Neural cell (in vitro differentiated cells): ENCODE results near the gene AGAP2. TPM values are rescaled to one million over a fixed set of nuclear protein-coding genes. Genes with fewer than 3 reads are reported as not detected.

ENCODE experiments used
- H2AFZ ChIP-seq: fragments of 200-600, 300-800 bp; sonication (generic), shearing (Covaris generic); 2 replicates; pipeline ENCODE4 v1.6.0; 2014; ENCODE audit warnings: low read depth, mild to moderate bottlenecking, antibody characterized with exemption, low read length, moderate library complexity
- H3F3A ChIP-seq: fragments of 200-600 bp; shearing (Covaris generic); 2 replicates; pipeline ENCODE4 v1.6.1; 2016; ENCODE audit warnings: mild to moderate bottlenecking, moderate library complexity, mixed read lengths, antibody characterized with exemption, low read length; ENCODE audit not compliant: insufficient read depth, poor library complexity, severe bottlenecking
- H3K27ac ChIP-seq: fragments of 200-600, 300-800 bp; sonication (generic), shearing (Covaris generic); 2 replicates; pipeline ENCODE4 v1.5.1; 2014; ENCODE audit warnings: mild to moderate bottlenecking, low read length, moderate library complexity
- H3K27me3 ChIP-seq: fragments of 300-800, 200-600 bp; sonication (generic), shearing (Covaris generic); 2 replicates; pipeline ENCODE4 v1.6.0; 2014; ENCODE audit warnings: mild to moderate bottlenecking, low read depth, low read length, moderate library complexity; ENCODE audit not compliant: insufficient read depth
- H3K36me3 ChIP-seq: fragments of 300-800, 200-600 bp; sonication (generic), shearing (Covaris generic); 2 replicates; pipeline ENCODE4 v1.5.1; 2014; ENCODE audit warnings: mild to moderate bottlenecking, antibody characterized with exemption, low read length, moderate library complexity; ENCODE audit not compliant: insufficient read depth
- H3K4me2 ChIP-seq: fragments of 300-800, 200-600 bp; sonication (generic), shearing (Covaris generic); 2 replicates; pipeline ENCODE4 v1.6.0; 2014; ENCODE audit warnings: mild to moderate bottlenecking, low read length
- H3K4me3 ChIP-seq: fragments of 300-800, 200-600 bp; sonication (generic), shearing (Covaris generic); 2 replicates; pipeline ENCODE4 v1.5.1; 2014; ENCODE audit warnings: mild to moderate bottlenecking, low read length, moderate library complexity
- H3K79me2 ChIP-seq: fragments of 200-600 bp; shearing (Covaris generic); replicated peaks from 2 replicates; pipeline ENCODE4 v1.6.0; 2014; ENCODE audit warnings: mild to moderate bottlenecking, low read length, moderate library complexity; ENCODE audit not compliant: insufficient read depth
- H3K9ac ChIP-seq: fragments of 300-800, 200-600 bp; sonication (generic), shearing (Covaris generic); 2 replicates; pipeline ENCODE4 v1.6.1; 2016; ENCODE audit warnings: mild to moderate bottlenecking, low read length, mixed read lengths
- H3K9me2 ChIP-seq: fragments of 200-600 bp; shearing (Covaris generic); 2 replicates; pipeline ENCODE4 v1.6.1; 2016; ENCODE audit warnings: mild to moderate bottlenecking, low read length, mixed read lengths; ENCODE audit not compliant: insufficient read depth
- H3K9me3 ChIP-seq: fragments of 200-600, 300-800 bp; sonication (generic), shearing (Covaris generic); 2 replicates; pipeline ENCODE4 v1.6.1; 2016; ENCODE audit warnings: mild to moderate bottlenecking, mixed run types, low read length, moderate library complexity, mixed read lengths
- H4K20me1 ChIP-seq: fragments of 200-600 bp; shearing (Covaris generic); 2 replicates; pipeline ENCODE4 v1.6.1; 2016; ENCODE audit warnings: mild to moderate bottlenecking, mixed run types; ENCODE audit not compliant: insufficient read depth
- EP300 ChIP-seq: fragments of 450-650 bp; conservative IDR thresholded peaks from 2 replicates; pipeline ENCODE4 v1.6.1; 2014; ENCODE audit warnings: antibody characterized with exemption, mild to moderate bottlenecking, moderate library complexity; ENCODE audit not compliant: poor library complexity, severe bottlenecking
- EZH2 ChIP-seq: fragments of 200-600, 300-800 bp; shearing (Covaris generic), sonication (generic); IDR thresholded peaks from 2 replicates; pipeline ENCODE4 v1.6.1; 2014; ENCODE audit warnings: antibody characterized with exemption, low read length, borderline replicate concordance, mild to moderate bottlenecking; ENCODE audit not compliant: insufficient read depth, poor library complexity, severe bottlenecking
- MXI1 ChIP-seq: fragments of 450-650 bp; conservative IDR thresholded peaks from 2 replicates; pipeline ENCODE4 v1.6.1; 2014; ENCODE audit warnings: antibody characterized with exemption, mild to moderate bottlenecking; ENCODE audit not compliant: poor library complexity, severe bottlenecking
- POLR2AphosphoS5 ChIP-seq: IDR thresholded peaks from 2 replicates; pipeline ENCODE4 v1.6.1; 2012
- RAD21 ChIP-seq: fragments of 450-650 bp; conservative IDR thresholded peaks from 2 replicates; pipeline ENCODE4 v1.6.1; 2014; ENCODE audit warnings: antibody characterized with exemption, mild to moderate bottlenecking, moderate library complexity
- SMC3 ChIP-seq: fragments of 450-650 bp; conservative IDR thresholded peaks from 2 replicates; pipeline ENCODE4 v1.6.1; 2014; ENCODE audit warnings: antibody characterized with exemption, mild to moderate bottlenecking, moderate library complexity; ENCODE audit not compliant: poor library complexity
- TAF1 ChIP-seq: IDR thresholded peaks from 2 replicates; pipeline ENCODE4 v1.6.1; 2012; ENCODE audit warnings: low read depth
- polyA plus RNA-seq: library from polyadenylated mRNA; depleted of rRNA; stranded (reverse); fragments of >200 nt; gene quantifications from 2 replicates; pipeline ENCODE4 v1.2.3, GENCODE V29; 2014
- TF ChIP-seq, protein P1 (sequence below): fragments of 450-650 bp; IDR thresholded peaks from 2 replicates; pipeline ENCODE4 v1.5.1; 2014; ENCODE audit warnings: antibody characterized with exemption, mild to moderate bottlenecking, moderate library complexity; ENCODE audit not compliant: poor library complexity, severe bottlenecking
- TF ChIP-seq, protein P2 (sequence below): IDR thresholded peaks from 2 replicates; pipeline ENCODE4 v1.6.1; 2012; ENCODE audit warnings: borderline replicate concordance

The AGAP2 gene
- polyA plus RNA-seq, 1 donor from 2014 or later: 19.3 TPM

DNA sequence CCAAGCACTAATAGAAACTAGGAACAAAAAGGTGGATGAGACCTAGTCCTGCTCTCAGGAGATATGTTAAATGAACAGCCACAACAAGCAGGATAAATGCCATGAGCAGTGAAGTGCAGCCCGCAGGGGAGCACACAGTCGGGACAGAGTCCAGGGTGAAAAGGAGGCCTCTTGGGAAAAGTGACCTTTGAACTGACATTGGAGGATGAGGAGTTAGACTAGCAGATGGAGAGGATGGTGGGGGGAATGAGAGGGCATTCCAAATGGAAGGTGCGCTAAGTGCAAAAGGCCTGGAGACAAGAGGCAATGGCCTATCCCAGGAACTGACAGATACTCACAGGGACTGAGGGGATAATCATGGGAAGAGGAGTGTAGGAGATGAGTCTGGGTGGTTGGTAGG, 40.1 kb downstream of the AGAP2 start:
- Histone ChIP-seq H2AFZ (no peak overlapping the region), H3K79me2 (peaks cover 10% of the 10 kb centered on the region), H3F3A (peaks cover 1% of the 10 kb centered on the region), H3K4me3 (no peak overlapping the region), H3K27me3 (no peaks in the 10 kb centered on the region), H3K9me3 (no peaks in the 10 kb centered on the region), H3K9ac (no peak overlapping the region), H3K36me3 (peaks cover 7% of the 10 kb centered on the region), H3K4me2 (no peak overlapping the region), H4K20me1 (no peaks in the 10 kb centered on the region), H3K9me2 (no peaks in the 10 kb centered on the region), H3K27ac (no peak overlapping the region)
- TF ChIP-seq RAD21 (no peak), POLR2AphosphoS5 (no peak), MXI1 (no peak), EP300 (no peak), TAF1 (no peak), EZH2 (no peak), SMC3 (no peak)
- TF ChIP-seq, protein P1, sequence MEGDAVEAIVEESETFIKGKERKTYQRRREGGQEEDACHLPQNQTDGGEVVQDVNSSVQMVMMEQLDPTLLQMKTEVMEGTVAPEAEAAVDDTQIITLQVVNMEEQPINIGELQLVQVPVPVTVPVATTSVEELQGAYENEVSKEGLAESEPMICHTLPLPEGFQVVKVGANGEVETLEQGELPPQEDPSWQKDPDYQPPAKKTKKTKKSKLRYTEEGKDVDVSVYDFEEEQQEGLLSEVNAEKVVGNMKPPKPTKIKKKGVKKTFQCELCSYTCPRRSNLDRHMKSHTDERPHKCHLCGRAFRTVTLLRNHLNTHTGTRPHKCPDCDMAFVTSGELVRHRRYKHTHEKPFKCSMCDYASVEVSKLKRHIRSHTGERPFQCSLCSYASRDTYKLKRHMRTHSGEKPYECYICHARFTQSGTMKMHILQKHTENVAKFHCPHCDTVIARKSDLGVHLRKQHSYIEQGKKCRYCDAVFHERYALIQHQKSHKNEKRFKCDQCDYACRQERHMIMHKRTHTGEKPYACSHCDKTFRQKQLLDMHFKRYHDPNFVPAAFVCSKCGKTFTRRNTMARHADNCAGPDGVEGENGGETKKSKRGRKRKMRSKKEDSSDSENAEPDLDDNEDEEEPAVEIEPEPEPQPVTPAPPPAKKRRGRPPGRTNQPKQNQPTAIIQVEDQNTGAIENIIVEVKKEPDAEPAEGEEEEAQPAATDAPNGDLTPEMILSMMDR: no peak
- TF ChIP-seq, protein P2, sequence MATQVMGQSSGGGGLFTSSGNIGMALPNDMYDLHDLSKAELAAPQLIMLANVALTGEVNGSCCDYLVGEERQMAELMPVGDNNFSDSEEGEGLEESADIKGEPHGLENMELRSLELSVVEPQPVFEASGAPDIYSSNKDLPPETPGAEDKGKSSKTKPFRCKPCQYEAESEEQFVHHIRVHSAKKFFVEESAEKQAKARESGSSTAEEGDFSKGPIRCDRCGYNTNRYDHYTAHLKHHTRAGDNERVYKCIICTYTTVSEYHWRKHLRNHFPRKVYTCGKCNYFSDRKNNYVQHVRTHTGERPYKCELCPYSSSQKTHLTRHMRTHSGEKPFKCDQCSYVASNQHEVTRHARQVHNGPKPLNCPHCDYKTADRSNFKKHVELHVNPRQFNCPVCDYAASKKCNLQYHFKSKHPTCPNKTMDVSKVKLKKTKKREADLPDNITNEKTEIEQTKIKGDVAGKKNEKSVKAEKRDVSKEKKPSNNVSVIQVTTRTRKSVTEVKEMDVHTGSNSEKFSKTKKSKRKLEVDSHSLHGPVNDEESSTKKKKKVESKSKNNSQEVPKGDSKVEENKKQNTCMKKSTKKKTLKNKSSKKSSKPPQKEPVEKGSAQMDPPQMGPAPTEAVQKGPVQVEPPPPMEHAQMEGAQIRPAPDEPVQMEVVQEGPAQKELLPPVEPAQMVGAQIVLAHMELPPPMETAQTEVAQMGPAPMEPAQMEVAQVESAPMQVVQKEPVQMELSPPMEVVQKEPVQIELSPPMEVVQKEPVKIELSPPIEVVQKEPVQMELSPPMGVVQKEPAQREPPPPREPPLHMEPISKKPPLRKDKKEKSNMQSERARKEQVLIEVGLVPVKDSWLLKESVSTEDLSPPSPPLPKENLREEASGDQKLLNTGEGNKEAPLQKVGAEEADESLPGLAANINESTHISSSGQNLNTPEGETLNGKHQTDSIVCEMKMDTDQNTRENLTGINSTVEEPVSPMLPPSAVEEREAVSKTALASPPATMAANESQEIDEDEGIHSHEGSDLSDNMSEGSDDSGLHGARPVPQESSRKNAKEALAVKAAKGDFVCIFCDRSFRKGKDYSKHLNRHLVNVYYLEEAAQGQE: no peak

GRCh38 chr12:57697076-57697475, 41.5 kb downstream of the AGAP2 start:
- Histone ChIP-seq H2AFZ (no peak overlapping the region), H3K9ac (no peak overlapping the region), H3K27me3 (no peaks in the 10 kb centered on the region), H3K36me3 (peaks cover 4% of the 10 kb centered on the region), H3F3A (peaks cover 5% of the 10 kb centered on the region), H3K4me2 (no peak overlapping the region), H3K9me2 (no peaks in the 10 kb centered on the region), H4K20me1 (no peaks in the 10 kb centered on the region), H3K4me3 (no peak overlapping the region), H3K9me3 (no peaks in the 10 kb centered on the region), H3K27ac (no peak overlapping the region), H3K79me2 (peaks cover 10% of the 10 kb centered on the region)
- TF ChIP-seq MXI1 (no peak), RAD21 (no peak), TAF1 (no peak), EZH2 (no peak), POLR2AphosphoS5 (no peak)
